NT2/D1 (cell line): ENCODE data around the gene NEK10.

Experiments used
- SUZ12 ChIP-seq: IDR thresholded peaks from 2 replicates; pipeline ENCODE4 v1.6.1; 2011; ENCODE audit not compliant: insufficient read length, insufficient read depth; ENCODE audit errors: extremely low read depth
- YY1 ChIP-seq: IDR thresholded peaks from 2 replicates; pipeline ENCODE4 v1.6.1; 2011; ENCODE audit not compliant: insufficient read length, insufficient read depth
- ZNF274 ChIP-seq: IDR thresholded peaks from 2 replicates; pipeline ENCODE4 v1.6.1; 2011; ENCODE audit warnings: mild to moderate bottlenecking, low read depth, low read length

GRCh38 chr3:27146786-27147185, 222.4 kb downstream of the NEK10 start:
- TF ChIP-seq SUZ12 (no peak), ZNF274 (no peak), YY1 (no peak)
